ENCODE data around the gene SEMA4C. TPM values are rescaled to one million over a fixed set of nuclear protein-coding genes. Genes with fewer than 3 reads are reported as not detected.
"Not testable (repeated sequence)": the region's sequence is repeated elsewhere in the genome, so short reads cannot be mapped to it uniquely, and the experiment has no call there.

SEMA4C gene
- total and polyA plus RNA-seq, 2 experiments from 2014 or later = 27.9 to 53.6 TPM

DNA sequence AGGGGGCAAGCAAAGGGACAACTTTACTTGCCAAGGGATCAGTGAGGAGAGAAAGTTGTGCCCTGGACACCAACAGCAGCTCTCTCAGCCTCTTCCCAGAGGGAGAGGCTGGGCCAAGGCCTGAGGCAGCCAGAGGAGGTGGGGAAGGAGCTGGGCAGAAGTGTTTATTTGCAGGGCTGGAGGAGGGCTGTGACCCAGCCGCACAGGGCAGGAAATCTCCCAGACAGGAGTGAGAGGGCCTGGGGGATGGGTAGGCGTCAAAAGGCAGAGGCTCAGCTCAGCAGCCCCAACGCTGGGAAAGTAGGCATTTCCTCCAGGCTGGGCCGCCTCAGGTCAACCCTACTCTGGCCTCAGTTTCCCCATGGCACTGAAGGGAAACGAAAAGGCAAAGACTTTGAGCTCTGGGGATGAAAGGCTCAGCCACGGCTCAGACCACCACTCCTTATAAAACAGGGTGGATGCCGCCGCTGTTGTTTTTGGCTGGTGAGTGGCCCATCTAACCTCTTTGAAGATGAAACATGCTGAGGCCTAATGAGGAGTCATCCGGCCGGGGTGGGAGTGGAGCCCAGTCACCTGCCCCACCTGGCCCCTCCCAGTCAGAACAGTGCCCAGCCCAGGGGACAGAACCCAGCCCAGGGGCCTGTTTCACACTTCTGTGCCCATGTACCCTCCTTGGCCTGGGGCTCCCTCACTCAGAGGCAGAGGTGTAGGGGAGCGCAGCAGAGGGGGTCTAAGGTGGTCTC lies 21.9 kb upstream of the SEMA4C start:
- Histone ChIP-seq H3K9me3 (ENCODE audit: low read depth) (no peaks in the 10 kb centered on the region), H3K4me1 (ENCODE audit: low read depth) (peaks cover 27% of the 10 kb centered on the region), H3K36me3 (no peaks in the 10 kb centered on the region), H3K27me3 (no peaks in the 10 kb centered on the region), H3K4me3 (no peak overlapping the region), H3K27ac (peak overlapping the region; percentile 61)
- TF ChIP-seq, protein P1, sequence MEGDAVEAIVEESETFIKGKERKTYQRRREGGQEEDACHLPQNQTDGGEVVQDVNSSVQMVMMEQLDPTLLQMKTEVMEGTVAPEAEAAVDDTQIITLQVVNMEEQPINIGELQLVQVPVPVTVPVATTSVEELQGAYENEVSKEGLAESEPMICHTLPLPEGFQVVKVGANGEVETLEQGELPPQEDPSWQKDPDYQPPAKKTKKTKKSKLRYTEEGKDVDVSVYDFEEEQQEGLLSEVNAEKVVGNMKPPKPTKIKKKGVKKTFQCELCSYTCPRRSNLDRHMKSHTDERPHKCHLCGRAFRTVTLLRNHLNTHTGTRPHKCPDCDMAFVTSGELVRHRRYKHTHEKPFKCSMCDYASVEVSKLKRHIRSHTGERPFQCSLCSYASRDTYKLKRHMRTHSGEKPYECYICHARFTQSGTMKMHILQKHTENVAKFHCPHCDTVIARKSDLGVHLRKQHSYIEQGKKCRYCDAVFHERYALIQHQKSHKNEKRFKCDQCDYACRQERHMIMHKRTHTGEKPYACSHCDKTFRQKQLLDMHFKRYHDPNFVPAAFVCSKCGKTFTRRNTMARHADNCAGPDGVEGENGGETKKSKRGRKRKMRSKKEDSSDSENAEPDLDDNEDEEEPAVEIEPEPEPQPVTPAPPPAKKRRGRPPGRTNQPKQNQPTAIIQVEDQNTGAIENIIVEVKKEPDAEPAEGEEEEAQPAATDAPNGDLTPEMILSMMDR (IDR thresholded peaks at IDR 0.05; ENCODE audit: low read depth, low read length) = no peak
- peak; percentile 58 to 61 for DNase-seq (ENCODE audit: low read depth in 1 of 2, low spot score in 1 of 2)

DNA sequence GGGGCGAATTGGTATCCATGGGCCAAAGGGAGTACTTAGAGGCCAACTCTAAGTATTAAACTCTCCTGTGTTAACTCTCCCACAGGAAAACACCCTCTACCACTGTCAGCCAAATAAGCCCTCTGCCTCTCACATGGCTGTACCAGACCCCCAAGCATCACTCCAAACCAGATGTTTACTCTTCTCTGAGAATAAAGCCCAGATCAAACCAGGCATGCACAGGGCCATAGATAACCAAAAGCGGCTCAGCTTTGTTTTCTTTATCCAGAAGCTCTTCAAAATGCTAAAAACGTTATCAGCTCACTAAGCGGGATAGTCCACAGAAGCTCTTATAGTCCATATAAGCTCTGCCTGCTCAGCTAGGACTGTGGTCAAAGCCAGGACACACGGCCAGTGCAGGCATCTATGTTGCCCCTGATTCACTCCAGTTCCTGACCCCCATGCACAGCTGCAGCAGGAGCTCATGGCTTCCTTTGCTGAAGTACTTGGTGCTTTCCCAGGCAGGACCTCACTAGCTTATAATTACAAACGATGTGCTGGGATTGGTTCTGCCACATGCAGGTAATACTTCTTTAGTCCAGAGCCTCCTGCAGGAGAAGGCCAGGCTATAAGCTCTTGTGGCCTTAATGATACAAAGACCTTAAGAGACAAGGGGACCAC lies 21.0 kb upstream of the SEMA4C start:
- H3K36me3 ChIP-seq = no peaks in the 10 kb centered on the region
- DNase-seq (ENCODE audit: low read depth in 1 of 2, low spot score in 1 of 2) = no peak
- H3K9me3 ChIP-seq (ENCODE audit: low read depth) = no peaks in the 10 kb centered on the region
- H3K4me1 ChIP-seq (ENCODE audit: low read depth) = peaks cover 27% of the 10 kb centered on the region
- no peaks in the 10 kb centered on the region for H3K27me3 ChIP-seq
- H3K4me3 ChIP-seq = no peak overlapping the region
- TF ChIP-seq, protein P1 (IDR thresholded peaks at IDR 0.05; ENCODE audit: low read depth, low read length) = no peak
- H3K27ac ChIP-seq = peak overlapping the region; percentile 61

DNA sequence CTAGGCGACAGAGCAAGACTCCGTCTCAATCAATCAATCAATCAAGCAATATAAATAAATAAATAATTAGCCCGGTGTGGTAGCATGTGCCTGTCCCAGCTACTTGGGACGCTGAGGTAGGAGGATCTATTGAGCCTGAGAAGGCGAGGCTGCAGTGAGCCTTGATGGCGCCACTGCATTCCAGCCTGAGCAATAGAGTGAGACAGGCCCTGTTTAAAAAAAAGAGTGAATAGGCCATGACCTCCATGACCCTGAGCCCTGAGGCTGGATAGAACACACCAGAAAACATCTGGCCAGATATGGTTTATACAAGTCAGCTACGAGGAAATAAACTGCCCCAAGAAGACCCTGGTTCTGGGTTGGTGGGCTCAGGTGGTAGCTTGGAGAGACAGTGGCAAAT lies 20.4 kb upstream of the SEMA4C start:
- Histone ChIP-seq H3K27ac (peak overlapping the region; percentile 61), H3K36me3 (no peaks in the 10 kb centered on the region), H3K27me3 (no peaks in the 10 kb centered on the region), H3K9me3 (ENCODE audit: low read depth) (no peaks in the 10 kb centered on the region), H3K4me1 (ENCODE audit: low read depth) (peaks cover 27% of the 10 kb centered on the region), H3K4me3 (no peak overlapping the region)
- DNase-seq (ENCODE audit: low read depth in 1 of 2, low spot score in 1 of 2) = no peak
- TF ChIP-seq, protein P1 (IDR thresholded peaks at IDR 0.05; ENCODE audit: low read depth, low read length) = no peak

DNA sequence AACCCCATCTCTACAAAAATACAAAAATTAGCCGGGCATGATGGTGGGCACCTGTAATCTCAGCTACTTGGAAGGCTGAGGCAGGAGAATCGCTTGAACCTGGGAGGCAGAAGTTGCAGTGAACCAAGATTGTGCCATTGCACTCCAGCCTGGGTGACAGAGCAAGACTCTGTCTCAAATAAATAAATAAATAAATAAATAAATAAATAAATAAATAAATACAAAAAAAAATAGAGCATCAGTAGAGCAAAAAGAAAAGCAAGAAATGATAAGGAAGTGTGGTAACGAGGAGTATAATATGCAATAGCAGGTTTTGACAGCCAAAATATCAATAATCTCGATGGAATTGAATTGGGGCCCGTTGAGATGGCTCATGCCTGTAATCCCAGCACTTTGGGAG lies 19.6 kb upstream of the SEMA4C start:
- H3K27ac ChIP-seq; DNase-seq (ENCODE audit: low read depth in 1 of 2, low spot score in 1 of 2); H3K27me3 ChIP-seq; H3K36me3 ChIP-seq; H3K9me3 ChIP-seq (ENCODE audit: low read depth); H3K4me3 ChIP-seq: not testable (repeated sequence)
- H3K4me1 ChIP-seq (ENCODE audit: low read depth) = peaks cover 27% of the 10 kb centered on the region

DNA sequence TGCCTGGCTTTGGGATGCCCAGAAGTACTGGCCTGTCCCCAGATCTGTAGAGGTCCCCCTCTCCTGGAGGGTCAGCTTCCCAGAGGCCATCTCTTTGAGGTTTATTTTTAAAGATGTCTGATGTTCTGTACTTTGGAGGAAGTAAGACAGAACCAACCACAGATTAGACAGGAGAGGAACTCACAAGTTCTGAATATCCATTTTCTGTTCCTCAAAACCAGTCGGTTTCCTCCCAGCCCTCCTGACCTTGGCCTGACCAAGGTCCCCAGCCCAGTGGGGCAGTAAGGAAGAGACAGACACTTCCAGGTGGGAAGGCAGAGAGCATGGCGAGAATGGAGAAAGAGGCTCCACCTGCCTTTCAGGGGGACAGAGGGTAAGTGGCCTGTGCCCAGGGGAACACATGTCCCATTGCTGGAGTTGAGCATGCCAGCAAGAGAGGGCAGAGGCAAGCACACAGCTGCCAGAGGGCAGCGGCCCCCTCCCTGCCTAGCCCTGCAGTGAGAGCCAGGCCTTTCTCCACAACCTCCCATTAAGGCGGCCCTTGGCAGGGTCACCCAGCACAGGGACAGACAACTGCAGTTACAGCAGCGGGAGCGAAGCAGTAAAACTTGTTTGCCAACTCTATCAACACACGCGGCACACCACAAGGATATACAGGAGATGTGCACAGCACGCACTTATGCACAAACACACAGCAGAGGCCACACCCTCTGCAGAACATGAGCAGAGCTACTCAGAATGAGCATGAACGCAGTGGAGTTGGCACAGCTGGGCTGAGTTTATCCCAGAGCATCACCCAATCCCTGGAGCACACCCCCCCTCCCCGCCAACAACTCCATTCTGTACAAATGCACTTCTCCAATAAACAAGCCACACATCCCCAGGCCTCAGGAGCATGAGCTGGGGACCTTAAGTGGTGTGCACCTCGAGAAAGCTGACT lies 18.5 kb upstream of the SEMA4C start:
- DNase-seq (ENCODE audit: low read depth in 1 of 2, low spot score in 1 of 2) = no peak
- Histone ChIP-seq H3K27me3 (no peaks in the 10 kb centered on the region), H3K36me3 (no peaks in the 10 kb centered on the region), H3K4me1 (ENCODE audit: low read depth) (peaks cover 27% of the 10 kb centered on the region), H3K9me3 (ENCODE audit: low read depth) (no peaks in the 10 kb centered on the region), H3K27ac (no peak overlapping the region), H3K4me3 (no peak overlapping the region)
- TF ChIP-seq, protein P1 (IDR thresholded peaks at IDR 0.05; ENCODE audit: low read depth, low read length) = no peak

All from cardiac muscle cell (in vitro differentiated cells and primary cell).